GM12865 (cell line): Measurements from ENCODE around the gene ELOVL6.
"Not testable (repeated sequence)": the region's sequence is repeated elsewhere in the genome, so short reads cannot be mapped to it uniquely, and the experiment has no call there.

ENCODE experiments used
- DNase-seq: peaks from one replicate; pipeline ENCODE4 v3.0.0; 2010; ENCODE audit warnings: low read depth
- H3K4me3 ChIP-seq: 2 replicates; pipeline ENCODE4 v1.5.1; 2011; ENCODE audit warnings: mild to moderate bottlenecking, low read depth, low read length, control low read depth
- CTCF ChIP-seq: IDR thresholded peaks from 2 replicates; pipeline ENCODE4 v1.5.1; 2011; ENCODE audit warnings: low read length, control low read depth, low read depth, inconsistent platforms; ENCODE audit not compliant: insufficient read depth; ENCODE audit errors: missing control alignments

ELOVL6 gene

GRCh38 chr4:110087070-110087708 lies 111.2 kb downstream of the ELOVL6 start:
- DNase-seq: no peak
- no peak overlapping the region for H3K4me3 ChIP-seq
- TF ChIP-seq CTCF: no peak

GRCh38 chr4:110085131-110085530 lies 113.3 kb downstream of the ELOVL6 start:
- no peak for TF ChIP-seq CTCF
- no peak overlapping the region for H3K4me3 ChIP-seq
- DNase-seq: peak; percentile 9

- DNase-seq: no peak
- no peak for TF ChIP-seq CTCF
- H3K4me3 ChIP-seq: no peak overlapping the region
These were observed 114.3 kb downstream of the ELOVL6 start for GRCh38 chr4:110084154-110084553.

GRCh38 chr4:110078148-110078547 lies 120.3 kb downstream of the ELOVL6 start:
- H3K4me3 ChIP-seq, DNase-seq: not testable (repeated sequence)

- DNase-seq, H3K4me3 ChIP-seq: not testable (repeated sequence)
These were observed 121.6 kb downstream of the ELOVL6 start for GRCh38 chr4:110076828-110077227.

- no peak overlapping the region for H3K4me3 ChIP-seq
- DNase-seq: no peak
- no peak for TF ChIP-seq CTCF
These were observed 122.5 kb downstream of the ELOVL6 start for GRCh38 chr4:110075891-110076290.

- peak; percentile 20 for DNase-seq
- no peak overlapping the region for H3K4me3 ChIP-seq
- no peak for TF ChIP-seq CTCF
These were observed 123.2 kb downstream of the ELOVL6 start for GRCh38 chr4:110075083-110075738.

GRCh38 chr4:110074570-110074969 lies 123.8 kb downstream of the ELOVL6 start:
- H3K4me3 ChIP-seq: no peak overlapping the region
- no peak for DNase-seq
- TF ChIP-seq CTCF: no peak
